Psoas muscle (tissue), 8 donors: Measurements from ENCODE around the gene URI1. TPM values are rescaled to one million over a fixed set of nuclear protein-coding genes. Genes with fewer than 3 reads are reported as not detected.

Source experiments
- ATAC-seq, 4 donors: fragments of 200-7000 bp; cut with Tn5 transposase; one replicate each; pipeline ENCODE4 v1.9.1; 2020; ENCODE audit warnings: moderate library complexity in 3 of 4, mild to moderate bottlenecking in 2 of 4
- DNase-seq, 2 donors: peaks; one replicate each; pipeline ENCODE4 v3.0.0-alpha.2; 2020
- H3K27ac ChIP-seq: fragments of 200-600 bp; one replicate; pipeline ENCODE4 v1.8.0; 2022
- H3K27me3 ChIP-seq, 3 donors: fragments of 200-600 bp in 1 of 3; one replicate each; pipeline versions ENCODE4 v1.6.1 to v1.8.0; 2013 to 2022; ENCODE audit warnings: low read length in 2 of 3, mild to moderate bottlenecking in 2 of 3, moderate library complexity in 1 of 3; ENCODE audit not compliant: insufficient read depth in 3 of 3
- H3K36me3 ChIP-seq, 2 donors: fragments of 200-600 bp in 1 of 2; one replicate each; pipeline versions ENCODE4 v1.6.1 to v1.8.0; 2013 to 2022; ENCODE audit warnings: low read depth in 1 of 2, mild to moderate bottlenecking in 1 of 2, moderate library complexity in 1 of 2; ENCODE audit not compliant: insufficient read depth in 1 of 2
- H3K4me1 ChIP-seq: fragments of 200-600 bp; one replicate; pipeline ENCODE4 v1.8.0; 2022
- H3K4me3 ChIP-seq: fragments of 200-600 bp; one replicate; pipeline ENCODE4 v1.8.0; 2022; ENCODE audit warnings: mild to moderate bottlenecking
- H3K9me3 ChIP-seq: fragments of 200-600 bp; one replicate; pipeline ENCODE4 v1.8.0; 2022
- CTCF ChIP-seq: fragments of 200-600 bp; IDR thresholded peaks from one replicate; pipeline ENCODE4 v1.8.0; 2022; ENCODE audit warnings: antibody characterized with exemption
- WGBS, 3 donors: extraction: QIAGEN DNeasy Blood & Tissue Kit; methylation state at CpG; one replicate each; pipeline versions ENCODE4 v1.1.6 to v1.1.7; 2013; 5-methylcytosine and 5-hydroxymethylcytosine counted together
- intact Hi-C, 2 donors: fragments of 100-400 bp; cut with DNase I; formaldehyde crosslinking; loops; one replicate each; pipeline versions ENCODE4 v1.11.0 to v1.14.2; 2022
- polyA plus RNA-seq, 3 donors: library from polyadenylated mRNA; stranded (reverse); fragments of 200-250 nt; gene quantifications; one replicate each; pipeline ENCODE4 v1.2.3, GENCODE V29; 2013
- total RNA-seq, 4 donors: library from RNA; stranded (reverse); fragmentation: NEBNext Ultra II Directional in 2 of 4; extraction: Animal tissue kit (Norgen Biotek cat#: 25700) in 2 of 4; gene quantifications; one replicate each; pipeline versions ENCODE4 v1.2.1 to v1.2.4, GENCODE V29; 2021 to 2023
- donor health status: healthy with polysubstance abuse.
- donor health status: DM: no; HTN: no; CAD: no; lungs with moderate emphysema.
- donor health status: Bipolar disorder and iron deficiency.
- donor health status: healthy.
- donor health status: DM: yes; HTN: yes; CAD: no.
- donor health status: DM: no; HTN: no; CAD: no.
- donor health status: DM: no; HTN: no; CAD: no.
- donor health status: DM: yes; HTN: yes; CAD: no.

The URI1 gene
- total and polyA plus RNA-seq, 7 donors, result 37.6 to 85.5 (median 54.9) TPM

- Histone ChIP-seq H3K27ac (no peak overlapping the region), H3K36me3 (peaks cover 0 to 14% of the 10 kb centered on the region in 2 donors), H3K4me3 (no peak overlapping the region), H3K4me1 (no peaks in the 10 kb centered on the region), H3K9me3 (peaks cover 12% of the 10 kb centered on the region), H3K27me3 (no peaks in the 10 kb centered on the region)
- no peak for TF ChIP-seq CTCF
- intact Hi-C loops, result no loop called here
- WGBS, 3 donors, result 71 to 77% (median 75%) methylated on average over 4 of the region's 4 CpGs
- ATAC-seq, result no peak
- DNase-seq, result no peak
Observed at GRCh38 chr19:30001791-30002190, 59.8 kb downstream of the URI1 start.

- no peak for TF ChIP-seq CTCF
- intact Hi-C loops, result no loop called here
- no peak overlapping the region for H3K4me3 ChIP-seq
- H3K9me3 ChIP-seq, result peaks cover 12% of the 10 kb centered on the region
- ATAC-seq, result no peak
- no peaks in the 10 kb centered on the region for H3K27me3 ChIP-seq
- no peak for DNase-seq
- 47 to 63% (median 56%) methylated on average over 6 of the region's 6 CpGs for WGBS, 3 donors
- H3K4me1 ChIP-seq, result no peaks in the 10 kb centered on the region
- peaks cover 0 to 23% of the 10 kb centered on the region in 2 donors for H3K36me3 ChIP-seq
- no peak overlapping the region for H3K27ac ChIP-seq
Observed at GRCh38 chr19:30003866-30004265, 61.8 kb downstream of the URI1 start.

- ATAC-seq (no peak), DNase-seq (no peak)
- 92 to 97% (median 94%) methylated on average over 1 of the region's 1 CpG for WGBS, 3 donors
- no peak overlapping the region for H3K27ac ChIP-seq
- TF ChIP-seq CTCF, result no peak
- H3K36me3 ChIP-seq, result peaks cover 0 to 28% of the 10 kb centered on the region in 2 donors
- intact Hi-C loops, result no loop called here
- no peaks in the 10 kb centered on the region for H3K4me1 ChIP-seq
- H3K4me3 ChIP-seq, result no peak overlapping the region
- no peaks in the 10 kb centered on the region for H3K27me3 ChIP-seq
- peaks cover 10% of the 10 kb centered on the region for H3K9me3 ChIP-seq
Observed at GRCh38 chr19:30004403-30004802, 62.4 kb downstream of the URI1 start.

DNA sequence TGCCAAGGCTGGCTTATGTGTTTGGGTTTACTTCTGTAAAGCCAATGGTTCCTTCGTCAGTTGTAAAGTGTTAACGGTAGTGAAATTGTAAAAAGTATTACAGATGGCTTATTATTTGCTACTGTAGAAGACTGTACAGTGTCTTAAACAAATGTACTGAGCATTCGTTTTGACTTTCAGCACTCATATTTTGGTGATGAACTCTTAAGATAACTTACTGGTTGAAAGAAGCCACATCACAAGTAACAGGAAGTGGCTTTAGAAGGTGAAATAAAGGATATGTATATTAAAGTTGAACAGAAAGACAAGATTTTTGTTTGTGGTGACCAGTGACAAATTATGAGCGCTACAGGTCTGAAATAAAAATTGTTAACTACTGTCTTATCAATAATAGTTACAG lies 64.2 kb downstream of the URI1 start:
- ATAC-seq (no peak), DNase-seq (no peak)
- TF ChIP-seq CTCF, result no peak
- Histone ChIP-seq H3K27me3 (no peaks in the 10 kb centered on the region), H3K4me1 (no peaks in the 10 kb centered on the region), H3K4me3 (no peak overlapping the region), H3K27ac (no peak overlapping the region), H3K36me3 (peaks cover 2 to 46% of the 10 kb centered on the region in 2 donors), H3K9me3 (no peaks in the 10 kb centered on the region)
- intact Hi-C loops, result no loop called here
- 93 to 97% (median 94%) methylated on average over 4 of the region's 4 CpGs for WGBS, 3 donors

GRCh38 chr19:30008169-30008568 lies 66.1 kb downstream of the URI1 start:
- WGBS, 3 donors, result 93 to 97% (median 96%) methylated on average over 2 of the region's 2 CpGs

More at GRCh38 chr19:30008169-30008568, 66.1 kb downstream of the URI1 start:
- peaks cover 2 to 66% of the 10 kb centered on the region in 2 donors for H3K36me3 ChIP-seq
- no peak for ATAC-seq
- H3K4me3 ChIP-seq, result no peak overlapping the region
- intact Hi-C loops, result no loop called here
- no peaks in the 10 kb centered on the region for H3K4me1 ChIP-seq
- no peak for TF ChIP-seq CTCF
- H3K9me3 ChIP-seq, result no peaks in the 10 kb centered on the region
- H3K27ac ChIP-seq, result no peak overlapping the region
- DNase-seq, result no peak
- H3K27me3 ChIP-seq, result no peaks in the 10 kb centered on the region
